Panc1 (cell line): ENCODE data around the gene OMP.

Source experiments
- POLR2AphosphoS5 ChIP-seq: IDR thresholded peaks from 2 replicates; pipeline ENCODE4 v1.6.1; 2012; ENCODE audit warnings: mild to moderate bottlenecking, low read depth, low read length, moderate library complexity
- TF ChIP-seq, protein P1 (sequence below): fragments of 450-650 bp; IDR thresholded peaks from 2 replicates; pipeline ENCODE4 v1.5.1; 2017; ENCODE audit warnings: mild to moderate bottlenecking
- TF ChIP-seq, protein P2 (sequence below), 2 experiments: IDR thresholded peaks; 2 replicates each; pipeline ENCODE4 v1.6.1; 2011 to 2012; ENCODE audit warnings: low read depth in 2 of 2, control low read depth in 1 of 2, low read length in 1 of 2, mild to moderate bottlenecking in 1 of 2, moderate library complexity in 1 of 2; ENCODE audit not compliant: insufficient read depth in 1 of 2

DNA sequence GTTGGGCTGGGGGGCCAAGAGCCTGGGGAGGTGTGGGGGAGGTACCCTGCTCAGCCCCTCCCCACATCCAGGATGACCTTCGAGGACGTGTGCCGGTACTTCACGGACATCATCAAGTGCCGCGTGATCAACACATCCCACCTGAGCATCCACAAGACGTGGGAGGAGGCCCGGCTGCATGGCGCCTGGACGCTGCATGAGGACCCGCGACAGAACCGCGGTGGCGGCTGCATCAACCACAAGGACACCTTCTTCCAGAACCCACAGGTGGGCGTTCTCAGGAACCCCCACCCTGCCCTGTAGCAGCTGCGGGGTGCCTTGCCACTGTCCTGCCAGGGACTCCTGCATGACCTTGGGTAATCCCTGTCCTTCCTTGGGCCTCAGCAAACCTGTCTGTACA is 15.4 kb downstream of the OMP start:
- TF ChIP-seq POLR2AphosphoS5 = no peak
- TF ChIP-seq, protein P1, sequence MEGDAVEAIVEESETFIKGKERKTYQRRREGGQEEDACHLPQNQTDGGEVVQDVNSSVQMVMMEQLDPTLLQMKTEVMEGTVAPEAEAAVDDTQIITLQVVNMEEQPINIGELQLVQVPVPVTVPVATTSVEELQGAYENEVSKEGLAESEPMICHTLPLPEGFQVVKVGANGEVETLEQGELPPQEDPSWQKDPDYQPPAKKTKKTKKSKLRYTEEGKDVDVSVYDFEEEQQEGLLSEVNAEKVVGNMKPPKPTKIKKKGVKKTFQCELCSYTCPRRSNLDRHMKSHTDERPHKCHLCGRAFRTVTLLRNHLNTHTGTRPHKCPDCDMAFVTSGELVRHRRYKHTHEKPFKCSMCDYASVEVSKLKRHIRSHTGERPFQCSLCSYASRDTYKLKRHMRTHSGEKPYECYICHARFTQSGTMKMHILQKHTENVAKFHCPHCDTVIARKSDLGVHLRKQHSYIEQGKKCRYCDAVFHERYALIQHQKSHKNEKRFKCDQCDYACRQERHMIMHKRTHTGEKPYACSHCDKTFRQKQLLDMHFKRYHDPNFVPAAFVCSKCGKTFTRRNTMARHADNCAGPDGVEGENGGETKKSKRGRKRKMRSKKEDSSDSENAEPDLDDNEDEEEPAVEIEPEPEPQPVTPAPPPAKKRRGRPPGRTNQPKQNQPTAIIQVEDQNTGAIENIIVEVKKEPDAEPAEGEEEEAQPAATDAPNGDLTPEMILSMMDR = no peak
- TF ChIP-seq, protein P2, sequence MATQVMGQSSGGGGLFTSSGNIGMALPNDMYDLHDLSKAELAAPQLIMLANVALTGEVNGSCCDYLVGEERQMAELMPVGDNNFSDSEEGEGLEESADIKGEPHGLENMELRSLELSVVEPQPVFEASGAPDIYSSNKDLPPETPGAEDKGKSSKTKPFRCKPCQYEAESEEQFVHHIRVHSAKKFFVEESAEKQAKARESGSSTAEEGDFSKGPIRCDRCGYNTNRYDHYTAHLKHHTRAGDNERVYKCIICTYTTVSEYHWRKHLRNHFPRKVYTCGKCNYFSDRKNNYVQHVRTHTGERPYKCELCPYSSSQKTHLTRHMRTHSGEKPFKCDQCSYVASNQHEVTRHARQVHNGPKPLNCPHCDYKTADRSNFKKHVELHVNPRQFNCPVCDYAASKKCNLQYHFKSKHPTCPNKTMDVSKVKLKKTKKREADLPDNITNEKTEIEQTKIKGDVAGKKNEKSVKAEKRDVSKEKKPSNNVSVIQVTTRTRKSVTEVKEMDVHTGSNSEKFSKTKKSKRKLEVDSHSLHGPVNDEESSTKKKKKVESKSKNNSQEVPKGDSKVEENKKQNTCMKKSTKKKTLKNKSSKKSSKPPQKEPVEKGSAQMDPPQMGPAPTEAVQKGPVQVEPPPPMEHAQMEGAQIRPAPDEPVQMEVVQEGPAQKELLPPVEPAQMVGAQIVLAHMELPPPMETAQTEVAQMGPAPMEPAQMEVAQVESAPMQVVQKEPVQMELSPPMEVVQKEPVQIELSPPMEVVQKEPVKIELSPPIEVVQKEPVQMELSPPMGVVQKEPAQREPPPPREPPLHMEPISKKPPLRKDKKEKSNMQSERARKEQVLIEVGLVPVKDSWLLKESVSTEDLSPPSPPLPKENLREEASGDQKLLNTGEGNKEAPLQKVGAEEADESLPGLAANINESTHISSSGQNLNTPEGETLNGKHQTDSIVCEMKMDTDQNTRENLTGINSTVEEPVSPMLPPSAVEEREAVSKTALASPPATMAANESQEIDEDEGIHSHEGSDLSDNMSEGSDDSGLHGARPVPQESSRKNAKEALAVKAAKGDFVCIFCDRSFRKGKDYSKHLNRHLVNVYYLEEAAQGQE (IDR thresholded peaks at IDR 0.05; ENCODE audit: insufficient read depth in 1 of 2, low read depth in 2 of 2, low read length in 1 of 2) = no peak
